Upper lobe of left lung (tissue), 6 donors: ENCODE measurements around the gene ITGAE. TPM values are rescaled to one million over a fixed set of nuclear protein-coding genes. Genes with fewer than 3 reads are reported as not detected.

Experiments
- ATAC-seq, 2 donors: fragments of 200-7000 bp; cut with Tn5 transposase; one replicate each; pipeline ENCODE4 v1.9.1; 2022; ENCODE audit warnings: mild to moderate bottlenecking in 2 of 2, moderate library complexity in 2 of 2; ENCODE audit not compliant: low FRiP score in 2 of 2
- DNase-seq, 2 donors: peaks; one replicate each; pipeline ENCODE4 v3.0.0-alpha.2; 2019 to 2020
- H3K27ac ChIP-seq, 4 donors: fragments of 200-600 bp; sonication (generic); one replicate each; pipeline ENCODE4 v1.5.1; 2016 to 2019
- H3K27me3 ChIP-seq, 4 donors: fragments of 200-600 bp; sonication (generic); one replicate each; pipeline ENCODE4 v1.5.1; 2017 to 2019
- H3K36me3 ChIP-seq, 4 donors: fragments of 200-600 bp; sonication (generic); one replicate each; pipeline ENCODE4 v1.5.1; 2016 to 2019
- H3K4me1 ChIP-seq, 4 donors: fragments of 200-600 bp; sonication (generic); one replicate each; pipeline ENCODE4 v1.5.1; 2018 to 2019
- H3K4me3 ChIP-seq, 4 donors: fragments of 200-600 bp; sonication (generic); one replicate each; pipeline ENCODE4 v1.5.1; 2017 to 2019; ENCODE audit warnings: mild to moderate bottlenecking in 2 of 4, moderate library complexity in 1 of 4
- H3K9me3 ChIP-seq, 4 donors: fragments of 200-600 bp; sonication (generic); one replicate each; pipeline ENCODE4 v1.5.1; 2018 to 2019
- CTCF ChIP-seq, 6 experiments: fragments of 450-650 bp in 4 of 6; fragments of 200-600 bp in 2 of 6; sonication (generic) in 2 of 6; IDR thresholded peaks; one replicate each; pipeline ENCODE4 v1.5.1; 2016 to 2019; ENCODE audit warnings: antibody characterized with exemption in 6 of 6
- EP300 ChIP-seq, 4 donors: sonication (generic); formaldehyde crosslinking; IDR thresholded peaks; one replicate each; pipeline ENCODE4 v1.5.1; 2017; ENCODE audit warnings: antibody characterized with exemption in 4 of 4, control low read depth in 2 of 4
- POLR2A ChIP-seq, 4 donors: fragments of 450-650 bp; IDR thresholded peaks; one replicate each; pipeline ENCODE4 v1.5.1; 2016 to 2017; ENCODE audit warnings: antibody characterized with exemption in 4 of 4, mild to moderate bottlenecking in 2 of 4
- POLR2AphosphoS5 ChIP-seq, 2 donors: sonication (generic); formaldehyde crosslinking; IDR thresholded peaks; one replicate each; pipeline ENCODE4 v1.5.1; 2017; ENCODE audit warnings: antibody characterized with exemption in 2 of 2
- WGBS, 2 donors: methylation state at CpG; one replicate each; pipeline ENCODE4 v1.1.5; 2017 to 2018; 5-methylcytosine and 5-hydroxymethylcytosine counted together
- total RNA-seq, 6 donors: library from RNA; depleted of rRNA in 4 of 6; stranded (reverse); fragments of >200 nt in 4 of 6; gene quantifications; one replicate each; pipeline versions ENCODE4 v1.1.0 to v1.2.1, GENCODE V29; 2016 to 2021
- donor health status: DM: no; HTN: no; CAD: no; lungs with moderate emphysema.
- donor health status: DM: no; HTN: yes; CAD: no; lungs with severe emphysema.

Gene ITGAE
- total RNA-seq, 6 donors from 2014 or later = 17.2 to 36.0 (median 26.4) TPM

GRCh38 chr17:3803308-3803640, 2.3 kb upstream of the ITGAE start:
- DNase-seq = no peak
- peak overlapping the region; percentile 8 to 72 (median 38) for H3K27ac ChIP-seq
- peaks cover 6 to 25% (median 9%) of the 10 kb centered on the region in 4 donors for H3K4me1 ChIP-seq
- no peaks in the 10 kb centered on the region for H3K27me3 ChIP-seq
- no peaks in the 10 kb centered on the region for H3K9me3 ChIP-seq
- WGBS, 2 donors = 66 to 71% methylated on average over 5 of the region's 5 CpGs
- H3K4me3 ChIP-seq = no peak overlapping the region
- H3K36me3 ChIP-seq = peaks cover 0 to 20% (median 4%) of the 10 kb centered on the region in 4 donors
- peak in 1 of 2 donors; percentile 42 for ATAC-seq
- no peak for TF ChIP-seq CTCF (IDR thresholded peaks at IDR 0.05)

- peak overlapping the region; percentile 48 to 76 (median 63) for H3K27ac ChIP-seq
- WGBS, 2 donors = 50 to 75% methylated on average over 14 to 19 of the region's 19 CpGs
- no peaks in the 10 kb centered on the region for H3K9me3 ChIP-seq
- peak in 1 of 2 donors; percentile 60 for DNase-seq
- peaks cover 0 to 14% (median 3%) of the 10 kb centered on the region in 4 donors for H3K36me3 ChIP-seq
- H3K4me3 ChIP-seq = no peak overlapping the region
- ATAC-seq = peak in 1 of 2 donors; percentile 55
- peaks cover 6 to 25% (median 9%) of the 10 kb centered on the region in 4 donors for H3K4me1 ChIP-seq
- TF ChIP-seq POLR2AphosphoS5 (IDR thresholded peaks at IDR 0.05) = peak in 1 of 2 donors; percentile 16
- no peak for TF ChIP-seq POLR2A (IDR thresholded peaks at IDR 0.05)
- TF ChIP-seq EP300 (IDR thresholded peaks at IDR 0.05) = no peak
- TF ChIP-seq CTCF (IDR thresholded peaks at IDR 0.05) = no peak
- no peaks in the 10 kb centered on the region for H3K27me3 ChIP-seq
Observed at GRCh38 chr17:3802461-3803307, 1.7 kb upstream of the ITGAE start.

DNA sequence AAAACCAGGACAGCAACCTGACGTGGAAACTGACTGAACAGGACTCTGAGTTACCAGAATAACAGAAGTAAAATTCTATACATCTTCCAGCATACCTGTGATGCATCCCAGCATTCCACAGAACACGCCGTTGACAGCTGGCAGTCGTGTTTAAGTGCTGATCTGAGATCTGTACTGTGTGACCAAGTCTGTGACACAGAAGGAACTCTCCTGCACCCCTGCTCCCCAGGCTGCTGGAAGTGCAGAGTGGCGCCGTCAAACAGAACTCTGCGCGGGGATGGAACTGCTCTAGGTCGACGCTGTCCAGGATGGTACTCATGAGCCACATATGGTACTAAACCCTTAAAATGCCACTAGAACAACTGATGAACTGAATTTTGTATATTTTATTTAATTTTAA, 804 bp upstream of the ITGAE start:
- no peaks in the 10 kb centered on the region for H3K9me3 ChIP-seq
- peaks cover 0 to 5% (median 0%) of the 10 kb centered on the region in 4 donors for H3K36me3 ChIP-seq
- no peak for DNase-seq
- H3K4me3 ChIP-seq = no peak overlapping the region
- H3K27ac ChIP-seq = peak overlapping the region in 1 of 4 donors; percentile 76
- no peaks in the 10 kb centered on the region for H3K27me3 ChIP-seq
- no peak for ATAC-seq
- WGBS, 2 donors = 88 to 96% methylated on average over 10 of the region's 10 CpGs
- no peak for TF ChIP-seq POLR2AphosphoS5 (IDR thresholded peaks at IDR 0.05)
- peaks cover 6 to 25% (median 9%) of the 10 kb centered on the region in 4 donors for H3K4me1 ChIP-seq

DNA sequence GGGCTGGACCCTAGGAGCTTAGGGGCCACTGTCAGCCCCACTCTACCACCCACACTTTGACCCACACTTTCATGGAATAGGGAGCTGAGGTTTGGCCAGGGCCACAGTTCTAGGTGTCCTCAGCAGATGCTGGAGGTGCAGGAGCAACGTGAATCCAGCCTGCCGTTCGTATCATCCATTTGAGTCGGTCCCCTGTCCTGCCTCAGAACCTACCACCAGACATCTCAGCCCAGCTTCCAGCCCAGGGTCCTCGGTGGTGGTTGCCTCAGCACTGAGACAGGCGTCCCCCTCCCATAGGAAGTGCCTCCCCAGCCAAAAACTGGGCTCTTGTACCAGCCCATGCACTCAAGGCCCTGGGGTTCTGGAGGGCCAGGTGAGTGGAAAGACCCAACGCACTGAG, 359 bp upstream of the ITGAE start:
- H3K9me3 ChIP-seq = no peaks in the 10 kb centered on the region
- ATAC-seq = no peak
- H3K27me3 ChIP-seq = no peaks in the 10 kb centered on the region
- DNase-seq = no peak
- peak overlapping the region in 2 of 4 donors; percentile 1 to 42 for H3K27ac ChIP-seq
- peaks cover 6 to 25% (median 9%) of the 10 kb centered on the region in 4 donors for H3K4me1 ChIP-seq
- H3K4me3 ChIP-seq = no peak overlapping the region
- H3K36me3 ChIP-seq = peaks cover 0 to 3% (median 0%) of the 10 kb centered on the region in 4 donors
- 89 to 92% methylated on average over 6 to 7 of the region's 7 CpGs for WGBS, 2 donors
- TF ChIP-seq EP300 (IDR thresholded peaks at IDR 0.05) (no peak), POLR2A (IDR thresholded peaks at IDR 0.05) (no peak), POLR2AphosphoS5 (IDR thresholded peaks at IDR 0.05) (no peak), CTCF (IDR thresholded peaks at IDR 0.05) (no peak)

GRCh38 chr17:3799181-3799945, 1.6 kb downstream of the ITGAE start:
- TF ChIP-seq EP300 (IDR thresholded peaks at IDR 0.05) = no peak
- TF ChIP-seq POLR2A (IDR thresholded peaks at IDR 0.05) = no peak
- no peak for TF ChIP-seq POLR2AphosphoS5 (IDR thresholded peaks at IDR 0.05)
- no peaks in the 10 kb centered on the region for H3K36me3 ChIP-seq
- H3K27ac ChIP-seq = peak overlapping the region in 2 of 4 donors; percentile 54 to 62
- H3K27me3 ChIP-seq = no peaks in the 10 kb centered on the region
- H3K4me1 ChIP-seq = peaks cover 6 to 21% (median 9%) of the 10 kb centered on the region in 4 donors
- ATAC-seq = no peak
- no peaks in the 10 kb centered on the region for H3K9me3 ChIP-seq
- 78 to 85% methylated on average over 9 to 12 of the region's 12 CpGs for WGBS, 2 donors
- no peak for DNase-seq
- no peak overlapping the region for H3K4me3 ChIP-seq
